Caco-2 (cell line): ENCODE data around the gene FLOT1. TPM values are rescaled to one million over a fixed set of nuclear protein-coding genes. Genes with fewer than 3 reads are reported as not detected.

Source experiments
- BruUV-seq: library from RNA; stranded (reverse); fragments of 400-500 nt; replicated peaks from 2 replicates; lab custom pipeline; 2021; lab: Mats Ljungman, UMichigan
- CTCF ChIA-PET: fragments of 300-600 bp; sonication (Branson Sonifier 250); formaldehyde crosslinking; loops from one replicate; lab custom pipeline; 2022; ENCODE audit warnings: antibody characterized with exemption; lab: Charles Lee
- POLR2A ChIA-PET: fragments of 300-600 bp; sonication (Branson Sonifier 250); formaldehyde crosslinking; loops from one replicate; lab custom pipeline; 2022; ENCODE audit warnings: antibody characterized with exemption; lab: Charles Lee
- DNase-seq, 2 experiments: peaks; one replicate each; pipeline versions ENCODE4 v3.0.0 to v3.0.0-alpha.2; 2020 to 2022
- H3K27me3 ChIP-seq: replicated peaks from 2 replicates; pipeline ENCODE4 v1.6.0; 2011; ENCODE audit warnings: low read length; ENCODE audit not compliant: control insufficient read depth, insufficient read depth
- H3K36me3 ChIP-seq: 2 replicates; pipeline ENCODE4 v1.5.1; 2011; ENCODE audit warnings: low read length; ENCODE audit not compliant: control insufficient read depth, insufficient read depth
- H3K4me1 ChIP-seq: fragments of 250-450 bp; sonication (Bioruptor Pico); 2 replicates; pipeline ENCODE4 v1.5.1; 2020; ENCODE audit warnings: mild to moderate bottlenecking
- H3K4me3 ChIP-seq: 2 replicates; pipeline ENCODE4 v1.5.1; 2011; ENCODE audit warnings: low read depth, mild to moderate bottlenecking, control low read depth, low read length
- H3K9me3 ChIP-seq: fragments of 250-450 bp; sonication (Bioruptor Pico); 2 replicates; pipeline ENCODE4 v1.5.1; 2020; ENCODE audit warnings: mild to moderate bottlenecking, moderate library complexity
- H3K27ac Mint-ChIP-seq: one replicate; pipeline ENCODE4 v1.8.0; 2022; ENCODE audit warnings: mixed read lengths; ENCODE audit not compliant: unreplicated experiment
- H3K27me3 Mint-ChIP-seq: one replicate; pipeline ENCODE4 v1.8.0; 2022; ENCODE audit warnings: mixed read lengths; ENCODE audit not compliant: insufficient read depth, unreplicated experiment
- H3K36me3 Mint-ChIP-seq: one replicate; pipeline ENCODE4 v1.8.0; 2022; ENCODE audit warnings: mild to moderate bottlenecking, mixed read lengths; ENCODE audit not compliant: insufficient read depth, unreplicated experiment
- H3K4me1 Mint-ChIP-seq: one replicate; pipeline ENCODE4 v1.8.0; 2022; ENCODE audit warnings: low read depth, mixed read lengths; ENCODE audit not compliant: unreplicated experiment
- H3K4me3 Mint-ChIP-seq: one replicate; pipeline ENCODE4 v1.8.0; 2022; ENCODE audit warnings: mild to moderate bottlenecking, moderate library complexity, mixed read lengths; ENCODE audit not compliant: unreplicated experiment
- H3K9me3 Mint-ChIP-seq: one replicate; pipeline ENCODE4 v1.8.0; 2022; ENCODE audit warnings: mixed read lengths; ENCODE audit not compliant: unreplicated experiment
- CTCF ChIP-seq, 2 experiments: fragments of 200-600 bp in 1 of 2; IDR thresholded peaks; 1 replicate in 1 of 2; 2 replicates in 1 of 2; pipeline versions ENCODE4 v1.5.1 to v1.8.0; 2011 to 2022; ENCODE audit warnings: antibody characterized with exemption in 1 of 2, control low read depth in 1 of 2, inconsistent platforms in 1 of 2, low read depth in 1 of 2, low read length in 1 of 2, mild to moderate bottlenecking in 1 of 2, moderate library complexity in 1 of 2; ENCODE audit not compliant: insufficient read depth in 1 of 2, severe bottlenecking in 1 of 2, unreplicated experiment in 1 of 2
- intact Hi-C: fragments of 100-400 bp; cut with micrococcal nuclease; formaldehyde crosslinking; loops from one replicate; pipeline ENCODE4 v1.10.0; 2022; ENCODE audit not compliant: unreplicated experiment
- total RNA-seq: library from RNA; stranded (reverse); gene quantifications from 2 replicates; pipeline ENCODE4 v1.2.3, GENCODE V29; 2022

Gene FLOT1
- total RNA-seq, 1 experiment from 2014 or later: 113 TPM

GRCh38 chr6:30779850-30780641 lies 37.6 kb upstream of the FLOT1 start:
- no peaks in the 10 kb centered on the region for H3K36me3 ChIP-seq
- H3K27me3 ChIP-seq: no peaks in the 10 kb centered on the region
- no peaks in the 10 kb centered on the region for H3K9me3 ChIP-seq
- ChIA-PET CTCF (no interaction called here), POLR2A (no interaction called here)
- peaks cover 14% of the 10 kb centered on the region for H3K4me1 ChIP-seq
- no TSS peak for BruUV-seq
- Mint-ChIP-seq H3K9me3 (peaks cover 11% of the 10 kb centered on the region), H3K4me3 (no peak overlapping the region), H3K27me3 (no peaks in the 10 kb centered on the region), H3K36me3 (no peaks in the 10 kb centered on the region), H3K27ac (no peak overlapping the region), H3K4me1 (peaks cover 17% of the 10 kb centered on the region)
- no peak for TF ChIP-seq CTCF (IDR thresholded peaks at IDR 0.05; ENCODE audit: insufficient read depth in 1 of 2, low read depth in 1 of 2, low read length in 1 of 2, severe bottlenecking in 1 of 2, unreplicated experiment in 1 of 2)
- intact Hi-C loops: no loop called here
- DNase-seq: no peak
- no peak overlapping the region for H3K4me3 ChIP-seq

GRCh38 chr6:30778001-30778635 lies 35.6 kb upstream of the FLOT1 start:
- ChIA-PET CTCF (no interaction called here), POLR2A (no interaction called here)
- no peaks in the 10 kb centered on the region for H3K36me3 ChIP-seq
- H3K9me3 Mint-ChIP-seq: peaks cover 11% of the 10 kb centered on the region
- H3K27me3 ChIP-seq: no peaks in the 10 kb centered on the region
- peaks cover 17% of the 10 kb centered on the region for H3K4me1 Mint-ChIP-seq
- BruUV-seq: no TSS peak
- TF ChIP-seq CTCF (IDR thresholded peaks at IDR 0.05; ENCODE audit: insufficient read depth in 1 of 2, low read depth in 1 of 2, low read length in 1 of 2, severe bottlenecking in 1 of 2, unreplicated experiment in 1 of 2): no peak
- H3K4me3 Mint-ChIP-seq: no peak overlapping the region
- H3K9me3 ChIP-seq: no peaks in the 10 kb centered on the region
- peaks cover 11% of the 10 kb centered on the region for H3K4me1 ChIP-seq
- no peak overlapping the region for H3K4me3 ChIP-seq
- no peaks in the 10 kb centered on the region for H3K27me3 Mint-ChIP-seq
- intact Hi-C loops: no loop called here
- no peak overlapping the region for H3K27ac Mint-ChIP-seq
- no peaks in the 10 kb centered on the region for H3K36me3 Mint-ChIP-seq
- DNase-seq: no peak

- TF ChIP-seq CTCF (IDR thresholded peaks at IDR 0.05; ENCODE audit: insufficient read depth in 1 of 2, low read depth in 1 of 2, low read length in 1 of 2, severe bottlenecking in 1 of 2, unreplicated experiment in 1 of 2): no peak
- Mint-ChIP-seq H3K4me3 (no peak overlapping the region), H3K4me1 (peaks cover 10% of the 10 kb centered on the region), H3K27ac (no peak overlapping the region), H3K36me3 (no peaks in the 10 kb centered on the region), H3K9me3 (peaks cover 16% of the 10 kb centered on the region), H3K27me3 (no peaks in the 10 kb centered on the region)
- ChIA-PET POLR2A (no interaction called here), CTCF (no interaction called here)
- H3K9me3 ChIP-seq: no peaks in the 10 kb centered on the region
- H3K4me3 ChIP-seq: no peak overlapping the region
- intact Hi-C loops: no loop called here
- DNase-seq: no peak
- no peaks in the 10 kb centered on the region for H3K36me3 ChIP-seq
- BruUV-seq: no TSS peak
- peaks cover 11% of the 10 kb centered on the region for H3K4me1 ChIP-seq
- no peaks in the 10 kb centered on the region for H3K27me3 ChIP-seq
Measured at GRCh38 chr6:30777155-30777485, 34.6 kb upstream of the FLOT1 start.
